GM12878 (cell line): ENCODE results near the gene BTBD9.

Source experiments
- CHD1 ChIP-seq: IDR thresholded peaks from 2 replicates; pipeline ENCODE4 v1.6.1; 2012; ENCODE audit warnings: low read depth, low read length, improper control_type of control experiment
- HDAC2 ChIP-seq: fragments of 200-600 bp; sonication (generic); IDR thresholded peaks from 2 replicates; pipeline ENCODE4 v1.6.1; 2017
- POLR2A ChIP-seq: IDR thresholded peaks from 2 replicates; pipeline ENCODE4 v1.6.1; 2011; ENCODE audit warnings: low read depth, mild to moderate bottlenecking, low read length
- RFX5 ChIP-seq: IDR thresholded peaks from 2 replicates; pipeline ENCODE4 v1.6.1; 2011; ENCODE audit warnings: low read depth, low read length, improper control_type of control experiment
- TF ChIP-seq, protein P1 (sequence below), 3 experiments: IDR thresholded peaks in 2 of 3; conservative IDR thresholded peaks in 1 of 3; 2 replicates each; pipeline ENCODE4 v1.5.1; 2011; ENCODE audit warnings: low read depth in 3 of 3, low read length in 3 of 3, mild to moderate bottlenecking in 3 of 3, control low read depth in 2 of 3, moderate library complexity in 2 of 3, inconsistent platforms in 1 of 3, mixed read lengths in 1 of 3; ENCODE audit not compliant: control insufficient read depth in 2 of 3, insufficient read depth in 1 of 3; ENCODE audit errors: extremely low read depth in 1 of 3
- TF ChIP-seq, protein P2 (sequence below): IDR thresholded peaks from 2 replicates; pipeline ENCODE4 v1.6.1; 2012; ENCODE audit warnings: low read depth, low read length, improper control_type of control experiment

GRCh38 chr6:38512211-38512610, 127.5 kb downstream of the BTBD9 start:
- no peak for TF ChIP-seq POLR2A
- TF ChIP-seq, protein P1, sequence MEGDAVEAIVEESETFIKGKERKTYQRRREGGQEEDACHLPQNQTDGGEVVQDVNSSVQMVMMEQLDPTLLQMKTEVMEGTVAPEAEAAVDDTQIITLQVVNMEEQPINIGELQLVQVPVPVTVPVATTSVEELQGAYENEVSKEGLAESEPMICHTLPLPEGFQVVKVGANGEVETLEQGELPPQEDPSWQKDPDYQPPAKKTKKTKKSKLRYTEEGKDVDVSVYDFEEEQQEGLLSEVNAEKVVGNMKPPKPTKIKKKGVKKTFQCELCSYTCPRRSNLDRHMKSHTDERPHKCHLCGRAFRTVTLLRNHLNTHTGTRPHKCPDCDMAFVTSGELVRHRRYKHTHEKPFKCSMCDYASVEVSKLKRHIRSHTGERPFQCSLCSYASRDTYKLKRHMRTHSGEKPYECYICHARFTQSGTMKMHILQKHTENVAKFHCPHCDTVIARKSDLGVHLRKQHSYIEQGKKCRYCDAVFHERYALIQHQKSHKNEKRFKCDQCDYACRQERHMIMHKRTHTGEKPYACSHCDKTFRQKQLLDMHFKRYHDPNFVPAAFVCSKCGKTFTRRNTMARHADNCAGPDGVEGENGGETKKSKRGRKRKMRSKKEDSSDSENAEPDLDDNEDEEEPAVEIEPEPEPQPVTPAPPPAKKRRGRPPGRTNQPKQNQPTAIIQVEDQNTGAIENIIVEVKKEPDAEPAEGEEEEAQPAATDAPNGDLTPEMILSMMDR (IDR thresholded peaks at IDR 0.05 in 2 of 3, conservative IDR thresholded peaks at IDR 0.05 in 1 of 3; ENCODE audit: control insufficient read depth in 2 of 3, extremely low read depth in 1 of 3, insufficient read depth in 1 of 3, low read depth in 3 of 3, low read length in 3 of 3), result no peak
- TF ChIP-seq, protein P2, sequence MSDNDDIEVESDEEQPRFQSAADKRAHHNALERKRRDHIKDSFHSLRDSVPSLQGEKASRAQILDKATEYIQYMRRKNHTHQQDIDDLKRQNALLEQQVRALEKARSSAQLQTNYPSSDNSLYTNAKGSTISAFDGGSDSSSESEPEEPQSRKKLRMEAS, result no peak
- TF ChIP-seq HDAC2, result no peak
- no peak for TF ChIP-seq RFX5
- TF ChIP-seq CHD1, result no peak
